Liver (tissue), 9 donors: ENCODE data around the gene TRIO. TPM values are rescaled to one million over a fixed set of nuclear protein-coding genes. Genes with fewer than 3 reads are reported as not detected.

Experiments
- DNase-seq: peaks from one replicate; pipeline ENCODE4 v3.0.0-alpha.2; 2017; ENCODE audit warnings: low spot score
- H3K27ac ChIP-seq, 2 donors: one replicate each; pipeline ENCODE4 v1.7.0; 2013; ENCODE audit warnings: inconsistent platforms in 2 of 2, low read length in 2 of 2, control low read depth in 1 of 2, low read depth in 1 of 2, mild to moderate bottlenecking in 1 of 2
- H3K27me3 ChIP-seq, 4 donors: one replicate each; pipeline versions ENCODE4 v1.6.1 to v1.7.0; 2013; ENCODE audit warnings: low read length in 3 of 4, inconsistent platforms in 1 of 4, mild to moderate bottlenecking in 1 of 4, moderate library complexity in 1 of 4; ENCODE audit not compliant: control insufficient read depth in 4 of 4, insufficient read depth in 4 of 4
- H3K36me3 ChIP-seq, 4 donors: one replicate each; pipeline versions ENCODE4 v1.6.1 to v1.7.0; 2013; ENCODE audit warnings: low read length in 3 of 4, mild to moderate bottlenecking in 3 of 4, low read depth in 1 of 4, moderate library complexity in 1 of 4; ENCODE audit not compliant: control insufficient read depth in 4 of 4, insufficient read depth in 3 of 4
- H3K4me1 ChIP-seq, 4 donors: one replicate each; pipeline versions ENCODE4 v1.6.1 to v1.7.0; 2013; ENCODE audit warnings: low read length in 3 of 4, mild to moderate bottlenecking in 3 of 4, moderate library complexity in 1 of 4; ENCODE audit not compliant: control insufficient read depth in 4 of 4, insufficient read depth in 4 of 4
- H3K4me3 ChIP-seq, 3 donors: one replicate each; pipeline versions ENCODE4 v1.6.1 to v1.7.0; 2013; ENCODE audit warnings: low read length in 3 of 3, control low read depth in 1 of 3, low read depth in 1 of 3, mild to moderate bottlenecking in 1 of 3
- H3K9ac ChIP-seq, 2 donors: one replicate each; pipeline ENCODE4 v1.7.0; 2013; ENCODE audit warnings: low read length in 2 of 2, mild to moderate bottlenecking in 2 of 2, moderate library complexity in 2 of 2, control low read depth in 1 of 2, low read depth in 1 of 2
- H3K9me3 ChIP-seq, 4 donors: one replicate each; pipeline versions ENCODE4 v1.6.1 to v1.7.0; 2013; ENCODE audit warnings: low read length in 3 of 4; ENCODE audit not compliant: control insufficient read depth in 4 of 4
- ATF3 ChIP-seq: IDR thresholded peaks from 2 replicates; pipeline ENCODE4 v1.6.1; 2016; ENCODE audit warnings: antibody characterized with exemption
- EGR1 ChIP-seq, 2 donors: IDR thresholded peaks; 2 replicates each; pipeline ENCODE4 v1.6.1; 2016 to 2018; ENCODE audit warnings: antibody characterized with exemption in 2 of 2, low read depth in 2 of 2
- FOXA2 ChIP-seq: IDR thresholded peaks from 2 replicates; pipeline ENCODE4 v1.6.1; 2016; ENCODE audit warnings: antibody characterized with exemption
- GABPA ChIP-seq, 2 donors: IDR thresholded peaks in 1 of 2; conservative IDR thresholded peaks in 1 of 2; 2 replicates each; pipeline ENCODE4 v1.6.1; 2016; ENCODE audit warnings: antibody characterized with exemption in 2 of 2, mild to moderate bottlenecking in 1 of 2, moderate library complexity in 1 of 2
- HNF4A ChIP-seq, 2 donors: conservative IDR thresholded peaks; 2 replicates each; pipeline ENCODE4 v1.6.1; 2016; ENCODE audit warnings: antibody characterized with exemption in 2 of 2, mild to moderate bottlenecking in 2 of 2
- HNF4G ChIP-seq: IDR thresholded peaks from 2 replicates; pipeline ENCODE4 v1.6.1; 2016; ENCODE audit warnings: antibody characterized with exemption
- JUND ChIP-seq, 2 donors: IDR thresholded peaks; 2 replicates each; pipeline ENCODE4 v1.6.1; 2016; ENCODE audit warnings: antibody characterized with exemption in 2 of 2
- MAX ChIP-seq: IDR thresholded peaks from 2 replicates; pipeline ENCODE4 v1.6.1; 2016; ENCODE audit warnings: antibody characterized with exemption
- RAD21 ChIP-seq, 2 donors: IDR thresholded peaks; 2 replicates each; pipeline ENCODE4 v1.6.1; 2016; ENCODE audit warnings: antibody characterized with exemption in 2 of 2, mild to moderate bottlenecking in 2 of 2
- RXRA ChIP-seq, 2 donors: IDR thresholded peaks; 2 replicates each; pipeline ENCODE4 v1.6.1; 2017 to 2018; ENCODE audit warnings: antibody characterized with exemption in 2 of 2, mild to moderate bottlenecking in 1 of 2
- TAF1 ChIP-seq: conservative IDR thresholded peaks from 2 replicates; pipeline ENCODE4 v1.6.1; 2016; ENCODE audit warnings: antibody characterized with exemption, mild to moderate bottlenecking
- YY1 ChIP-seq: IDR thresholded peaks from 2 replicates; pipeline ENCODE4 v1.6.1; 2016; ENCODE audit warnings: antibody characterized with exemption, mild to moderate bottlenecking
- WGBS: extraction: QIAGEN DNeasy Blood & Tissue Kit; methylation state at CpG from one replicate; pipeline ENCODE4 v1.1.7; 2013; 5-methylcytosine and 5-hydroxymethylcytosine counted together
- polyA plus RNA-seq, 2 donors: library from polyadenylated mRNA; stranded (reverse) in 1 of 2; unstranded in 1 of 2; fragments of 200-250 nt in 1 of 2; fragments of >200 nt in 1 of 2; fragmentation: Nextera tagmentation in 1 of 2; extraction: Ambion mirVana in 1 of 2; gene quantifications; one replicate each; pipeline versions ENCODE4 v1.2.1 to v1.2.3, GENCODE V29; 2013 to 2015
- total RNA-seq, 2 donors: library from RNA; depleted of rRNA; stranded (reverse); fragments of >200 nt; gene quantifications; one replicate each; pipeline ENCODE4 v1.2.3, GENCODE V29; 2014
- TF ChIP-seq, protein P1 (sequence below): IDR thresholded peaks from 2 replicates; pipeline ENCODE4 v1.6.1; 2016; ENCODE audit warnings: antibody characterized with exemption, mild to moderate bottlenecking
- TF ChIP-seq, protein P2 (sequence below): fragments of 150-350 bp; IDR thresholded peaks from 2 replicates; pipeline ENCODE4 v1.5.1; 2017; ENCODE audit warnings: improper control_type of control experiment, low read depth, low read length; ENCODE audit not compliant: missing input control
- TF ChIP-seq, protein P3 (sequence below): IDR thresholded peaks from 2 replicates; pipeline ENCODE4 v1.6.1; 2016; ENCODE audit warnings: antibody characterized with exemption
- donor health status: healthy.
- donor health status: healthy.
- donor health status: healthy.
- donor health status: healthy.
- donor health status: healthy.

TRIO gene
- total and polyA plus RNA-seq, 4 donors: 8.5 to 86.2 (median 16.0) TPM

- TF ChIP-seq, protein P1, sequence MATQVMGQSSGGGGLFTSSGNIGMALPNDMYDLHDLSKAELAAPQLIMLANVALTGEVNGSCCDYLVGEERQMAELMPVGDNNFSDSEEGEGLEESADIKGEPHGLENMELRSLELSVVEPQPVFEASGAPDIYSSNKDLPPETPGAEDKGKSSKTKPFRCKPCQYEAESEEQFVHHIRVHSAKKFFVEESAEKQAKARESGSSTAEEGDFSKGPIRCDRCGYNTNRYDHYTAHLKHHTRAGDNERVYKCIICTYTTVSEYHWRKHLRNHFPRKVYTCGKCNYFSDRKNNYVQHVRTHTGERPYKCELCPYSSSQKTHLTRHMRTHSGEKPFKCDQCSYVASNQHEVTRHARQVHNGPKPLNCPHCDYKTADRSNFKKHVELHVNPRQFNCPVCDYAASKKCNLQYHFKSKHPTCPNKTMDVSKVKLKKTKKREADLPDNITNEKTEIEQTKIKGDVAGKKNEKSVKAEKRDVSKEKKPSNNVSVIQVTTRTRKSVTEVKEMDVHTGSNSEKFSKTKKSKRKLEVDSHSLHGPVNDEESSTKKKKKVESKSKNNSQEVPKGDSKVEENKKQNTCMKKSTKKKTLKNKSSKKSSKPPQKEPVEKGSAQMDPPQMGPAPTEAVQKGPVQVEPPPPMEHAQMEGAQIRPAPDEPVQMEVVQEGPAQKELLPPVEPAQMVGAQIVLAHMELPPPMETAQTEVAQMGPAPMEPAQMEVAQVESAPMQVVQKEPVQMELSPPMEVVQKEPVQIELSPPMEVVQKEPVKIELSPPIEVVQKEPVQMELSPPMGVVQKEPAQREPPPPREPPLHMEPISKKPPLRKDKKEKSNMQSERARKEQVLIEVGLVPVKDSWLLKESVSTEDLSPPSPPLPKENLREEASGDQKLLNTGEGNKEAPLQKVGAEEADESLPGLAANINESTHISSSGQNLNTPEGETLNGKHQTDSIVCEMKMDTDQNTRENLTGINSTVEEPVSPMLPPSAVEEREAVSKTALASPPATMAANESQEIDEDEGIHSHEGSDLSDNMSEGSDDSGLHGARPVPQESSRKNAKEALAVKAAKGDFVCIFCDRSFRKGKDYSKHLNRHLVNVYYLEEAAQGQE: no peak
- no peak for TF ChIP-seq MAX
Observed at GRCh38 chr5:14395411-14395810, 252.3 kb downstream of the TRIO start (continued).

DNA sequence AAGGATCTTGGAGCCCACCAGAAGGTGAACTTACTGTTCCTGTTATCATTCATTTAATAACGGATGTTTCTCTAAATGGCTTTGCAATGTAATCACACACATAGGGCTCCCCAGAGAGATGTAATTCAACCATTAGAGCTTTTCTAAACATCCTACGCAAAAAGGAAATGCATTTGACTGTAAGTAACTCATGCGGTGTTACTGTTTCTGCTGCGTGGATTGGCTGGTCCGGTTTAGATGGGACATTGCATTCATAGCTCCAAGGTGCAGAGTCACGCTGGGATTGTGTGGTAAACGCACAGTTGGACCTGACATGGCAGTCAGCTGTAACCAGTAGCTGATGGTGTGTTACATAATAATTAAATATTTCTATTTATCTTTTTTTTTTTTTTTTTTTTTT, 252.9 kb downstream of the TRIO start:
- no peak overlapping the region for H3K27ac ChIP-seq
- no peaks in the 10 kb centered on the region for H3K9me3 ChIP-seq
- no peaks in the 10 kb centered on the region for H3K4me1 ChIP-seq
- H3K27me3 ChIP-seq: no peaks in the 10 kb centered on the region
- no peak for DNase-seq
- TF ChIP-seq, protein P1: no peak
- TF ChIP-seq TAF1 (no peak), YY1 (no peak), RXRA (IDR thresholded peaks at IDR 0.05) (no peak), HNF4G (no peak), EGR1 (IDR thresholded peaks at IDR 0.05; ENCODE audit: low read depth in 2 of 2) (no peak), FOXA2 (no peak), GABPA (IDR thresholded peaks at IDR 0.05 in 1 of 2, conservative IDR thresholded peaks at IDR 0.05 in 1 of 2) (no peak), RAD21 (IDR thresholded peaks at IDR 0.05) (no peak)
- WGBS: 94% methylated on average over 7 of the region's 7 CpGs
- H3K9ac ChIP-seq: no peak overlapping the region
- H3K36me3 ChIP-seq: peaks cover 4 to 43% (median 24%) of the 10 kb centered on the region in 4 donors
- no peak overlapping the region for H3K4me3 ChIP-seq

DNA sequence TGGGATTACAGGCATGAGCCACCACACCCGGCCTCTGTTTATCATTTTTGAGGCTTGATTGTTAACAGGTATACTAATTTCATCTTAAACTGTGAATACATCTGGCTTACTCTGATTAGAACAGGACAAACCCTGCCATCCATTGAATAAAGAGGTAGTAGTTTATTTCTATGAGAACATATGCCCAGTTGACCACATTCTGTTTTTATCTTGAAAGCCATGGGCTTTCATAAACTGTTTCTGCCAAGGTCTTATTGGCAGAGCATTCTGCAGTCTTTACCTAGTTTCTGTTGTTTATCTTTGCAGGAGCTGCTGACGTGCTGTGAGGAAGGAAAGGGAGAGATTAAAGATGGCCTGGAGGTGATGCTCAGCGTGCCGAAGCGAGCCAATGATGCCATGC, 253.6 kb downstream of the TRIO start:
- Histone ChIP-seq H3K27me3 (no peaks in the 10 kb centered on the region), H3K4me3 (no peak overlapping the region), H3K9me3 (no peaks in the 10 kb centered on the region), H3K9ac (no peak overlapping the region), H3K4me1 (no peaks in the 10 kb centered on the region), H3K36me3 (peaks cover 4 to 37% (median 18%) of the 10 kb centered on the region in 4 donors), H3K27ac (no peak overlapping the region)
- no peak for DNase-seq
- WGBS: 90% methylated on average over 5 of the region's 5 CpGs
- TF ChIP-seq, protein P2, sequence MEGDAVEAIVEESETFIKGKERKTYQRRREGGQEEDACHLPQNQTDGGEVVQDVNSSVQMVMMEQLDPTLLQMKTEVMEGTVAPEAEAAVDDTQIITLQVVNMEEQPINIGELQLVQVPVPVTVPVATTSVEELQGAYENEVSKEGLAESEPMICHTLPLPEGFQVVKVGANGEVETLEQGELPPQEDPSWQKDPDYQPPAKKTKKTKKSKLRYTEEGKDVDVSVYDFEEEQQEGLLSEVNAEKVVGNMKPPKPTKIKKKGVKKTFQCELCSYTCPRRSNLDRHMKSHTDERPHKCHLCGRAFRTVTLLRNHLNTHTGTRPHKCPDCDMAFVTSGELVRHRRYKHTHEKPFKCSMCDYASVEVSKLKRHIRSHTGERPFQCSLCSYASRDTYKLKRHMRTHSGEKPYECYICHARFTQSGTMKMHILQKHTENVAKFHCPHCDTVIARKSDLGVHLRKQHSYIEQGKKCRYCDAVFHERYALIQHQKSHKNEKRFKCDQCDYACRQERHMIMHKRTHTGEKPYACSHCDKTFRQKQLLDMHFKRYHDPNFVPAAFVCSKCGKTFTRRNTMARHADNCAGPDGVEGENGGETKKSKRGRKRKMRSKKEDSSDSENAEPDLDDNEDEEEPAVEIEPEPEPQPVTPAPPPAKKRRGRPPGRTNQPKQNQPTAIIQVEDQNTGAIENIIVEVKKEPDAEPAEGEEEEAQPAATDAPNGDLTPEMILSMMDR: no peak
- TF ChIP-seq, protein P3, sequence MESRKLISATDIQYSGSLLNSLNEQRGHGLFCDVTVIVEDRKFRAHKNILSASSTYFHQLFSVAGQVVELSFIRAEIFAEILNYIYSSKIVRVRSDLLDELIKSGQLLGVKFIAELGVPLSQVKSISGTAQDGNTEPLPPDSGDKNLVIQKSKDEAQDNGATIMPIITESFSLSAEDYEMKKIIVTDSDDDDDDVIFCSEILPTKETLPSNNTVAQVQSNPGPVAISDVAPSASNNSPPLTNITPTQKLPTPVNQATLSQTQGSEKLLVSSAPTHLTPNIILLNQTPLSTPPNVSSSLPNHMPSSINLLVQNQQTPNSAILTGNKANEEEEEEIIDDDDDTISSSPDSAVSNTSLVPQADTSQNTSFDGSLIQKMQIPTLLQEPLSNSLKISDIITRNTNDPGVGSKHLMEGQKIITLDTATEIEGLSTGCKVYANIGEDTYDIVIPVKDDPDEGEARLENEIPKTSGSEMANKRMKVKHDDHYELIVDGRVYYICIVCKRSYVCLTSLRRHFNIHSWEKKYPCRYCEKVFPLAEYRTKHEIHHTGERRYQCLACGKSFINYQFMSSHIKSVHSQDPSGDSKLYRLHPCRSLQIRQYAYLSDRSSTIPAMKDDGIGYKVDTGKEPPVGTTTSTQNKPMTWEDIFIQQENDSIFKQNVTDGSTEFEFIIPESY: no peak
- TF ChIP-seq HNF4G (no peak), JUND (IDR thresholded peaks at IDR 0.05) (no peak), FOXA2 (no peak), MAX (no peak), HNF4A (conservative IDR thresholded peaks at IDR 0.05) (no peak), EGR1 (IDR thresholded peaks at IDR 0.05; ENCODE audit: low read depth in 2 of 2) (no peak), ATF3 (no peak)
